Fibroblast of lung (primary cell): ENCODE measurements around the gene ARHGEF40.

Experiments used
- CTCF ChIP-seq, 2 donors: IDR thresholded peaks in 1 of 2; conservative IDR thresholded peaks in 1 of 2; 1 replicate in 1 of 2; 2 replicates in 1 of 2; pipeline ENCODE4 v1.5.1; 2011 to 2012; ENCODE audit warnings: low read length in 2 of 2, control low read depth in 1 of 2, inconsistent platforms in 1 of 2, low read depth in 1 of 2, mild to moderate bottlenecking in 1 of 2
- EZH2 ChIP-seq: IDR thresholded peaks from 2 replicates; pipeline ENCODE4 v1.5.1; 2012; ENCODE audit warnings: low read length, control low read depth, mild to moderate bottlenecking; ENCODE audit errors: missing control alignments

GRCh38 chr14:21026988-21027315 lies 43.2 kb upstream of the ARHGEF40 start:
- no peak for TF ChIP-seq CTCF (conservative IDR thresholded peaks at IDR 0.05 in 1 of 2, IDR thresholded peaks at IDR 0.05 in 1 of 2; ENCODE audit: low read depth in 1 of 2, low read length in 2 of 2)
- no peak for TF ChIP-seq EZH2
